Vagina (tissue), 2 donors: ENCODE results near the gene AFF3.
"Not testable (repeated sequence)": the region's sequence is repeated elsewhere in the genome, so short reads cannot be mapped to it uniquely, and the experiment has no call there.

ENCODE experiments used
- POLR2A ChIP-seq, 2 donors: fragments of 450-650 bp; IDR thresholded peaks; one replicate each; pipeline ENCODE4 v1.6.1; 2017; ENCODE audit warnings: antibody characterized with exemption in 2 of 2, mild to moderate bottlenecking in 2 of 2, moderate library complexity in 2 of 2
- TF ChIP-seq, protein P1 (sequence below), 3 experiments: fragments of 450-650 bp in 2 of 3; fragments of 200-600 bp in 1 of 3; sonication (generic) in 1 of 3; IDR thresholded peaks; one replicate each; pipeline ENCODE4 v1.5.1; 2017 to 2019; ENCODE audit warnings: antibody characterized with exemption in 3 of 3, mild to moderate bottlenecking in 2 of 3, moderate library complexity in 2 of 3

DNA sequence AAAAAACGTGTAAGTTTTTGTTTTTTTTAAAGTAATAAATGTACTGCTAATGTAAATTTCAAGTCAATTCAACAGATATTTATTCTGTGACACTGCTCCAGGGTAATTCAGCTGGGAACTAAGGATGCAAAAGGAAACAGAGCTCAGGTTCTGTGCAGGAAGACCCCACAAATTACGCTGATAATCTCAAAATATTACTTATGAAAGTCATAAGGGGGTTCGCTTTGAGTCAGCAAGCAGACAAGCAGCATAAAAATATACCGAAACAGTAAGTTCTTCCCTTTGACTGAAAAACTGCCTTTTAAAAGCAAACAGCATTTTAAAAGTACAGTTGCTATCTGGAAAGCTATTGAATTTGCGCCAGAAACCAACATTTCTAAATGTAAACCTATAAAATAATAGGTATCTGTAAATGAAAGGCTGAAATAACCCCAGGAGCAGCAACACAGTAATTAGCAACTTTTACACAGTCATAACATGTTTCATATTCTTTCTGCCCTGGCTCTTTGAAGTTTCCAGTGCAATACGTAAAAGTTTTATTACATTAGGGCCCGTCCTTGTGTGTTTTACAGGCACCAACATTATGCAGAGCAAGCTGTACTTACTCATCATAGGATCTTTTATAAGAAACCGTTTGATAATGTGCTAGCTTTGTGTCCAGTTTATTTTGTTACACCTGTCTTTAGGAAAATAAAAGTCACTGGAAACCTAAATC is 39.8 kb downstream of the AFF3 start:
- TF ChIP-seq, protein P1, sequence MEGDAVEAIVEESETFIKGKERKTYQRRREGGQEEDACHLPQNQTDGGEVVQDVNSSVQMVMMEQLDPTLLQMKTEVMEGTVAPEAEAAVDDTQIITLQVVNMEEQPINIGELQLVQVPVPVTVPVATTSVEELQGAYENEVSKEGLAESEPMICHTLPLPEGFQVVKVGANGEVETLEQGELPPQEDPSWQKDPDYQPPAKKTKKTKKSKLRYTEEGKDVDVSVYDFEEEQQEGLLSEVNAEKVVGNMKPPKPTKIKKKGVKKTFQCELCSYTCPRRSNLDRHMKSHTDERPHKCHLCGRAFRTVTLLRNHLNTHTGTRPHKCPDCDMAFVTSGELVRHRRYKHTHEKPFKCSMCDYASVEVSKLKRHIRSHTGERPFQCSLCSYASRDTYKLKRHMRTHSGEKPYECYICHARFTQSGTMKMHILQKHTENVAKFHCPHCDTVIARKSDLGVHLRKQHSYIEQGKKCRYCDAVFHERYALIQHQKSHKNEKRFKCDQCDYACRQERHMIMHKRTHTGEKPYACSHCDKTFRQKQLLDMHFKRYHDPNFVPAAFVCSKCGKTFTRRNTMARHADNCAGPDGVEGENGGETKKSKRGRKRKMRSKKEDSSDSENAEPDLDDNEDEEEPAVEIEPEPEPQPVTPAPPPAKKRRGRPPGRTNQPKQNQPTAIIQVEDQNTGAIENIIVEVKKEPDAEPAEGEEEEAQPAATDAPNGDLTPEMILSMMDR (IDR thresholded peaks at IDR 0.05): not testable (repeated sequence)
- TF ChIP-seq POLR2A (IDR thresholded peaks at IDR 0.05): not testable (repeated sequence)
